ENCODE results near the gene PSMB7. TPM values are rescaled to one million over a fixed set of nuclear protein-coding genes. Genes with fewer than 3 reads are reported as not detected.

PSMB7 gene
- total RNA-seq, 6 experiments from 2014 or later, result 220 to 267 (median 263) TPM

DNA sequence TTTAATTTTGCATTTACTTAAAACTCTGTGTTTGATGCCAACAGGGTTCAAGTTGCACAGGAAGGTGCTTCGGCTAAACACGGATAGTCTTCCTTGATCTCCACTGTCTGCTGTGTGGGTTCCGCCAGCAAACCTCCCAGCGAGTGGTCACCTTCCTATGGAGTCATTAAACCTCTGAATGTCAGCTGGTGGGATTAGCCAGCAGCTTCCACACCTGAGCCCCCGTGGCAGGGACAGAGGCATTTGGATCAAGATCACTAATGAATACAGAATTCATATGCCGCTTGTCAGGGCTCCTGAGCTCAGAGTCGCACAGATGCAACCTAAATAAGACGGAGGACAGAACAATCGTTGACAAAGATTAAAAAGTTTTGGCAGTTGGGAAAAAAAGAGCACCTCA, 39.5 kb downstream of the PSMB7 start:
- no peaks in the 10 kb centered on the region for H3K9me3 Mint-ChIP-seq
- peaks cover 29% of the 10 kb centered on the region for H3K36me3 Mint-ChIP-seq (ENCODE audit: low read depth)
- no peak overlapping the region for H3K4me3 Mint-ChIP-seq
- H3K4me1 Mint-ChIP-seq (ENCODE audit: low read depth), result peaks cover 30% of the 10 kb centered on the region
- no peak overlapping the region for H3K27ac Mint-ChIP-seq
- TF ChIP-seq, protein P1, sequence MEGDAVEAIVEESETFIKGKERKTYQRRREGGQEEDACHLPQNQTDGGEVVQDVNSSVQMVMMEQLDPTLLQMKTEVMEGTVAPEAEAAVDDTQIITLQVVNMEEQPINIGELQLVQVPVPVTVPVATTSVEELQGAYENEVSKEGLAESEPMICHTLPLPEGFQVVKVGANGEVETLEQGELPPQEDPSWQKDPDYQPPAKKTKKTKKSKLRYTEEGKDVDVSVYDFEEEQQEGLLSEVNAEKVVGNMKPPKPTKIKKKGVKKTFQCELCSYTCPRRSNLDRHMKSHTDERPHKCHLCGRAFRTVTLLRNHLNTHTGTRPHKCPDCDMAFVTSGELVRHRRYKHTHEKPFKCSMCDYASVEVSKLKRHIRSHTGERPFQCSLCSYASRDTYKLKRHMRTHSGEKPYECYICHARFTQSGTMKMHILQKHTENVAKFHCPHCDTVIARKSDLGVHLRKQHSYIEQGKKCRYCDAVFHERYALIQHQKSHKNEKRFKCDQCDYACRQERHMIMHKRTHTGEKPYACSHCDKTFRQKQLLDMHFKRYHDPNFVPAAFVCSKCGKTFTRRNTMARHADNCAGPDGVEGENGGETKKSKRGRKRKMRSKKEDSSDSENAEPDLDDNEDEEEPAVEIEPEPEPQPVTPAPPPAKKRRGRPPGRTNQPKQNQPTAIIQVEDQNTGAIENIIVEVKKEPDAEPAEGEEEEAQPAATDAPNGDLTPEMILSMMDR (IDR thresholded peaks at IDR 0.05), result no peak
- H3K27me3 Mint-ChIP-seq (ENCODE audit: insufficient read depth), result no peaks in the 10 kb centered on the region
- no peak for DNase-seq

DNA sequence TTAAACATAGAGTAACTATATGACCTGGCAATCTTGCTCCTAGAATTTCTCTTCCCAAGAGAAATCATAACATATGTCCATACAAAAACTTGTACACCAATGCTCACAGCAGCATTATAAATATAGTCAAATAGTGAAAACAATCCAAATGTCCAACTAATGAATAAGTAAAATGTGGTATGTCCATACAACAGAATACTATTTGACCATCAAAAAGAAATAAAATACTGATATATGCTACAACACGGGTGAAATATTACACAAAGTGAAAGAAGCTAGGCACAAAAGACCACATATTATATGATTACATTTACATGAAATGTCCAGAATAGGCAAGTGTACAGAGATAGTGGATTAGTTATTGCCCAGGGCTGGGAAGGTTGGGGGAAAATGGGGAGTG, 41.4 kb downstream of the PSMB7 start:
- H3K36me3 Mint-ChIP-seq (ENCODE audit: low read depth), result peaks cover 20% of the 10 kb centered on the region
- H3K27ac Mint-ChIP-seq, result no peak overlapping the region
- no peaks in the 10 kb centered on the region for H3K27me3 Mint-ChIP-seq (ENCODE audit: insufficient read depth)
- DNase-seq, result no peak
- H3K9me3 Mint-ChIP-seq, result no peaks in the 10 kb centered on the region
- peaks cover 28% of the 10 kb centered on the region for H3K4me1 Mint-ChIP-seq (ENCODE audit: low read depth)
- no peak overlapping the region for H3K4me3 Mint-ChIP-seq
- TF ChIP-seq, protein P1 (IDR thresholded peaks at IDR 0.05), result no peak

DNA sequence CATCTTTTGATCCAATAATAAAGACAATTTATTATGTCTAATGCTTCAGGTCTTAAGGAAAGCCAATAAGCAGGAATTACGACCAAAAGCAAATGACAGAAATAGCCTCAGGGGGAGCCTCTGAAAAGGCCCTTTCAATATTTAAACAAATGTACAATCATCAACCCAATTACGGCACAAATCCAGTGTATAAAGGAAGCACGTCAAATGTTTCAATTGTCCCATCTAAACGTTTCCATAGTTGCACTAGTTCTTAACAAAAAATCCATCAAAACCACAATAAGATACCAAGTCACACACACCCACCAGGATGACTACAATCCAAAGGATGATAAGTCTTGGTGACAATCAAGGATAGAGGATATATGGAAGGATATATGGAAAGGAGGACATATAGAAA, 41.9 kb downstream of the PSMB7 start:
- no peak overlapping the region for H3K4me3 Mint-ChIP-seq
- no peaks in the 10 kb centered on the region for H3K9me3 Mint-ChIP-seq
- peaks cover 30% of the 10 kb centered on the region for H3K4me1 Mint-ChIP-seq (ENCODE audit: low read depth)
- peaks cover 20% of the 10 kb centered on the region for H3K36me3 Mint-ChIP-seq (ENCODE audit: low read depth)
- DNase-seq, result no peak
- H3K27ac Mint-ChIP-seq, result no peak overlapping the region
- no peaks in the 10 kb centered on the region for H3K27me3 Mint-ChIP-seq (ENCODE audit: insufficient read depth)
- TF ChIP-seq, protein P1 (IDR thresholded peaks at IDR 0.05), result no peak

DNA sequence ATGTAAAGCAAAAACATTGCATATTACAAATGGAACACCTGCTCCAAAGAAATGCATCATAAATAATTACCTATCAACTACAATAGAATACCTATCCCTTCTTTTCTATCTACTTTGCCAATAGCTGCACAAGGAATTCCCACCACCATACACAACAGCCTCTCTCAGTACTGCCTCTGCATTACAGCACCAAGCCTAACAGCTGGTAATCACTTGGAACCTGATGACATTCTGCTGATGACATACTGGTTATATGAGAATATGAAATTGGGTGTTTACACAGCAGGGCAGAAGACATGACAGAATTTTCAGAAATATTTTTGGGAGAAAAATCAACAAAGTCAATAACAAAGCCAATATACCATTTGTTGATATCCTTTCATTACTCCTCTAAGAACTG, 43.2 kb downstream of the PSMB7 start:
- no peaks in the 10 kb centered on the region for H3K27me3 Mint-ChIP-seq (ENCODE audit: insufficient read depth)
- H3K4me1 Mint-ChIP-seq (ENCODE audit: low read depth), result peaks cover 43% of the 10 kb centered on the region
- H3K36me3 Mint-ChIP-seq (ENCODE audit: low read depth), result peaks cover 15% of the 10 kb centered on the region
- H3K27ac Mint-ChIP-seq, result no peak overlapping the region; the same call in 1 of the 2 replicates
- TF ChIP-seq, protein P1 (IDR thresholded peaks at IDR 0.05), result no peak
- no peaks in the 10 kb centered on the region for H3K9me3 Mint-ChIP-seq
- no peak overlapping the region for H3K4me3 Mint-ChIP-seq
- no peak for DNase-seq

DNA sequence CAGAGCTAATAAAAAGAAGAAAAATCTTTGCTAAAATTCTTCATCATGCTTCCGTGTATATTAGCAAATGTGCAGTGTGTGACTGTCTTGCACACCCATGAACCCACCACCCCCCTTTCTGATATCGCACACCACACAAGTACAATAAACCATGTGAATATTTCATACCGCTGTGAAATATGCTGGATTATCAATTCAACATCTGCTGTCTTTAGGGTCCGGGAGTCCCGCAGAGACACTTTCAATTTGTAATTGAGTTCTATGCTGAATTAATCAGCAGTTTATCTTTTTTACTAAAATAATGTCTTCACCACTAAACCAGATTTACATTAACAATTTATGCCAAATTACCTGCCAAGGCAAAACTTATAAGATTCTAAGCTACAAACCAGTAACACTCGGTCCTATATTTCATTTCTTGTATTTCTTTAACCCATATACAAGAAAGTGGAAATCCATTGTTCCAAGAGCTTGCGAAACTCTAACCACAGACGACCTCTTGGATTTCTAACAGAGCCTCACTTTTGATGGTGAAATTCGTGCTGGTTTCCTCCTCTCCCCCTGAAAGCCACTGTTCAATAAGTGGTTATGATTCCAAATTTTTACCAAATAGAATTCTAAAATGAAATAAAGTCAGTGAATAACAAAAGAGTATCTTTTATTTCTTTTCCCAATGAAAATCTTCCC, 44.2 kb downstream of the PSMB7 start:
- TF ChIP-seq, protein P1 (IDR thresholded peaks at IDR 0.05), result no peak
- Mint-ChIP-seq H3K9me3 (no peaks in the 10 kb centered on the region), H3K4me3 (no peak overlapping the region), H3K27ac (no peak overlapping the region), H3K27me3 (ENCODE audit: insufficient read depth) (no peaks in the 10 kb centered on the region), H3K36me3 (ENCODE audit: low read depth) (peaks cover 14% of the 10 kb centered on the region), H3K4me1 (ENCODE audit: low read depth) (peaks cover 52% of the 10 kb centered on the region)
- no peak for DNase-seq
